GM21717 (cell line): ENCODE data around the gene SLC25A51.

Experiments used
- ATAC-seq: cut with Tn5 transposase; IDR thresholded peaks from one replicate; pipeline ENCODE4 v1.9.1; 2021; ENCODE audit warnings: mild to moderate bottlenecking, moderate library complexity; ENCODE audit not compliant: unreplicated experiment

Gene SLC25A51

DNA sequence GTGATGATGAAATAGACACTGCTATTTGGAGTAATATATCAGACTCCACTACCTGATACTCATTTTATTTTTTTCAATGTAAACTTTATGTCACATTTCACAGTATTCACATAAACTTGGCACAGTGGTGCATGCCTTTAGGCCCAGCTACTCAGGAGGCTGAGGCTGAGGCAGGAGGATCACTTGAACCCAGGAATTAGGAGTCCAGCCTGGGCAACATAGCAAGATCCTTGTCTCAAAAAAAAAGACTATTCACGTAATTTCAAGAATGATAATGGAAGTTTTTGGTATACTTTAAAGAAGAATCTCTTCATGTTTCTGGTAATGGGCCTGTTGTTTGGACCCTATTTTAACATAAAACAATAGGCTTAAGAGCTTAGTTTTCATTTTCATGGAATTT lies 47.4 kb downstream of the SLC25A51 start:
- ATAC-seq: no peak

DNA sequence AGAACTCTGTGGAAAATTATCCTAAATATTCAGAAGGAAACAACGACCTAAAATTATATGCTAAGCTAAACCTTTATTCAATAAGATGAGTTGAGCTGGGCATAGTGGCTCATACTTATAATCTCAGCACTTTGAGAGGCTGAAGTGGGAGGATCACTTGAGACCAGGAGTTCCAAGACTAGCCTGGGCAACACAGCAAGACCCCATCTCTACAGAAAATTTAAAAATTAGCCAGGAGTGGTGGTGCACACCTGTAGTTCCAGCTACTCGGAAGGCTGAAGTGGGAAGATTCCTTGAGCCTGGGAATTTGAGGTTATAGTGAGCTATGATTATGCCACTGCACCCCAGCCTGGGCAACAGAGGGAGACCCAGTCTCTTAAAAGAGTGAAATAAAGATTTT lies 51.7 kb downstream of the SLC25A51 start:
- ATAC-seq: no peak

DNA sequence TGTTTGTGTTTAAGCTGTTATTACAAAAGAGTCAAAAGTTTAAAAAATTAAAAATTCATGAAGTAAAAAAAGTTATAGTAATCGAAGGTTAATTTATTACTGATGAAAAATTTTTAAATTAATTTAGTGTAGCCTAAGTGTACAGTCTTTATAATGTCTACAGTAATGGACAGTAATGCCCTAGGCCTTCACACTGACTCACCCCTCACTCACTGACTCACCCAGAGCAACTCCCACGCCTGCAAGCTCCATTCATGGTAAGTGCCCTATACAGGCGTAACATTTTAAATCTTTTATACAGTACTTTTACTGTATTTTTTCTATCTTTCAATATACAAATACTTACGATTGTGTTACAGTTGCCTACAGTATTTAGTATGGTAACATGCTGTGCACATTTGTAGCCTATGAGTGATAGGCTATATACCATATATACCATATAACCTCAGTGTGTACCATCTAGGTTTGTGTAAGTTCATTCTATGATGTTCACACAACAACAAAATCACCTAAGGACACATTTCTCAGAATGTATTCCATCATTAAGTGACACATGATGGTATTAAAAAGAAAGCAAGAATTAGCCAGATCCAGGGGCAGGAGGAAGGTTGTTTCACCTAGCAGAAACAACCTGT lies 63.2 kb downstream of the SLC25A51 start:
- ATAC-seq: no peak

DNA sequence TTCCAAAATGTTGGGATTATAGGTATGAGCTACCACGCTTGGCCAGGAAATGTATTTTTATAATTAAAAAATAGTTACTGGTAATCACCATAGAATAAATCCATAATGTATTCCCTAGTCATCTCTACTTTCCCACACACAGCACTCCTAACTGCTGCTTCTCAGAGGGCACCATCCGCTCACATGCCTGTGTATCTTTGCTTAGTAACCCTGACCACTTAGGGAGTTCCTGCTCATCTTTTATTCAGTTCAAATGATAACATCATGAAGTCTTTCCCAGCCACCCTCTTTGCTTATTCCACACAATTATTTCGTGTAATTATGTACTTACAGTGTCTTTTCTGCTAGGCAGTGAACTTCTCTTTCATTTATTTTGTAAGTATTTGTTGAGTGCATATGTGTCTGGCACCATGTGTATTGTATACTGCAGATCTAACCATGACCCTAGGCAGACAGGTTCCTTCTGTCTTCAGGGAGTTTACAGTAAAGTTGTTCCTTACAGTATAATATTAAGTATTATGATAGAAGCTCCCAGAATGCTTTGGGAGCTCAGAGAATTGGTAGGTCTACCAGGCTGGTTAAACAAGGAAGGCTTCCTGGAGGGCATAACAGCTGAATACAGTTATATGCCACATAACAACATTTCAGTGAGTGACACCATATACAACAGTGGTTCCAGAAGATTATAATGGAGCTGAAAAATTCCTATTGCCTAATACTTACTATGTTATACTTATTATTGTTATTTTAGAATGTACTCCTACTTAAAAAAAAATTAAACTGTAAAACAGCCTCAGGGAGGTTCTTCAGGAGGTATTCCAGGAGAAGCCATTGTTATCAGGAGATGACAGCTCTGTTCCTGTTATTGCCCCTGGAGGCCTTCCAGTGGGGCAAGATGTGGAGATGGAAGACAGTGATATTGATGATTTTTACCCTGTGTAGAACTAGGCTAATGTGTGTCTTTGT lies 64.1 kb downstream of the SLC25A51 start:
- no peak for ATAC-seq
